GM21528 (cell line): ENCODE data around the gene BANK1.

Experiments
- ATAC-seq: cut with Tn5 transposase; IDR thresholded peaks from one replicate; pipeline ENCODE4 v1.9.1; 2021; ENCODE audit warnings: mild to moderate bottlenecking, moderate library complexity; ENCODE audit not compliant: unreplicated experiment, low FRiP score

The BANK1 gene

DNA sequence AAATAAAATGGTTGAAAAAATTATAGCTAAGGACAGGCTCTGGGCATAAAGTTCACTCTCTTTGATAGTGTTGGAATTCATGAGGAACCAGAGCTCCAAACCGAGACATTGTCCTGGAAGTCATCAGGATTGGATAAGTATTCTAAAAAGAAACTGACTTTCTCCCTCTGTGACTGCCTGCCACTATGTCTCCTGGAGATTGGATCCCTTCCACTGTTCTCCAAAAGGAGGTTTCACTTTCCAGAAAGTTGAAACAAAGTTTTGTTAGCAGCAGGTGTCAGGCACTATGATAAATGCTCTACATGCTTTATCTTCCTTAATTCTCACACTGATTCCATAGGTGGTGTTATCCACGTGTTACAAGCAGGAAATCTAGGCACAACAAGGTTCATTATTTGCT, 16.8 kb downstream of the BANK1 start:
- peak; percentile 40 for ATAC-seq

DNA sequence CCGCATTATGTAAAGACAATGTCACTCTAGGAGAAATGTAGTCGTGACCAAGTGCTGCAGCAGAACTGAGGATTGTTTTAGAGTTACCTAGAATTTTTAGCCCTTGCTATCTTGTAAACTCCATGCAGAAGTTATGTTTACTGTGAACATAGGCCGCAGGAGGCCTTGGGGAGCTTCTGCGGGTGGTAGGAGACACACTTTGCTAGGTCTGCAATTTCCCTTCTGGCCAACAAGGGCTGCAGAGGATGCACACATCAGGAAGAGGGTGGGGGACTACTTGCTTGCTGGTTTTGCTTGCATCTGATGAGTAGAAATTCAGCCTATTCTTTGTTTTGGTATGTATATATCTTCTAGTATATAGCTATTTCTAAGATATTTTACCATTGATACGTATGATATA, 23.1 kb downstream of the BANK1 start:
- peak; percentile 71 for ATAC-seq

GRCh38 chr4:101818362-101818761, 27.8 kb downstream of the BANK1 start:
- ATAC-seq, result no peak

DNA sequence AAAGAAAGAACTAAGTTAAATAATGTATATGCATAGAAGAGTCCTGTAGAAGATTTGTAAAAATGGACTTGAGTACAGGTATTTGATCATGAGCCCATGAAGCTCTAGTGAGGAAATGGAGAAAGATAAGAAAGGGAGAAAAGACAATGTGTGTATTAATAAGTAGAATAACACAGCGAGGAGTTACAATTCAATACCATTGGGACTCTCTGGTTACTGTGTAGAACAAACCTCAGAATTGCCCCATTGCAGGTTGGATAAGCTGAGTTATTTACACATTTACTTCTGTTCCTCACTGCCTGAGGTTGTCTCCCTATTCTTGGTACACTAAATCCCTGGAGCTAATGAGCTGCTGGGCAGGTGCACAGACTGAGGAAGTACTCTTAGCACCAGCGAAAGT, 33.3 kb downstream of the BANK1 start:
- no peak for ATAC-seq

DNA sequence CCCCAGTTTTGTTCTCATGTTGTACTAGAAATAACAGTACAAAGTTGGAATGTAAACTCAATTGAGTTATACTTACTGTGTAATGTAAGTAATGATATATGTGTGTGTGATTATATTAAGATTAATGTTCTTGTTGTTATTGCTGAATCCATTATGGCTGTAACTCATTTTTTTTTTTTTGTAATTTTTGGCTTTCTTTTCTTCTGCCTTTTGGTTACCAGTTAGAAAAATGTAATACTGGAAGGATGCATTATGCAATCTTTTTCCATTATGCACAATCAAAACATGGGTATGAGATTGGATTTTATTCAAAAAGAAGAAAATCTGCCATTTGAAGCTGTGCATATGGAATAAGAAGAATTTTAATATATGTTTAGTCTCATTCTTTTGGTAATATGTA, 34.0 kb downstream of the BANK1 start:
- ATAC-seq, result no peak

GRCh38 chr4:101825953-101826352, 35.4 kb downstream of the BANK1 start:
- ATAC-seq, result no peak

GRCh38 chr4:101831816-101832215, 41.3 kb downstream of the BANK1 start:
- no peak for ATAC-seq

- no peak for ATAC-seq
Observed at GRCh38 chr4:101833480-101833879, 43.0 kb downstream of the BANK1 start.

- ATAC-seq, result no peak
Observed at GRCh38 chr4:101835121-101835904, 44.8 kb downstream of the BANK1 start.

GRCh38 chr4:101843054-101843453, 52.5 kb downstream of the BANK1 start:
- ATAC-seq, result no peak

GRCh38 chr4:101846550-101846949, 56.0 kb downstream of the BANK1 start:
- no peak for ATAC-seq

DNA sequence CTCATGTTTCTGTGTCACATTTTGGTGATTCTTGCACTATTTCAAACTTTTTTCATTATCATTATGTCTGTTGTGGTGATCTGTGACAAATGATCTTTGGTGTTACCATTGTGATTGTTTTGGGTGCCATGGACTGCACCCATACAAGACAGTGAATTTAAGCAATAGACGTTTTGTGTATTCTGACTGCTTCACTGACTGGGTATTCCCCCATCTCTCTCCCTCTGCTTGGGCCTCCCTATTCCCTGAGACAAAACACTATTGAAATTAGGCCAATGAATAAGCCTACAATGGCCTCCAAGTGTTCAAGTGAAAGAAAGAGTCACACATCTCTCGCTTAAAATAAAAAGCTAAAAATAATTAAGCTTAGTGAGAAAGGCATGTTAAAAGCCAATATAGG, 60.2 kb downstream of the BANK1 start:
- ATAC-seq, result no peak

GRCh38 chr4:101851672-101852071, 61.1 kb downstream of the BANK1 start:
- ATAC-seq, result peak; percentile 47

DNA sequence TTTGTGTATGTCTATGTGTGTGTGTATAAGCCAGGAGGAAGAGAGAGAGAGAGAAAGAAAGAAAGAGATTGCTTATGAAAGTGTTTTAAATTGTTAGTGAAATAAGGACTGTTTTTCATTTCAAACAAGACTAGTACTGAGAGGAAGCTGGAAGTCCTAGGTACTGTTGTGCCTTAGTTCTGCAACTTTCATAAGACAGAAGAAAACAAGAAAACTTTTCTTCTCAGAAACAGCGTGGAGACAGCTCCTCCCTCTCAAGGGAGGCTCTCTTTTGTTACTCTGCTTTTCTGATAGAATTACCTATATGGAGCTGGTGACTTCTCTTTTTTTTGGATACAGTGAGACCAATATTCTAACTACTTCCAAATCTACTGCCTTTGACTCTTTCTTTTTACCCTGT, 62.5 kb downstream of the BANK1 start:
- ATAC-seq, result peak; percentile 51

GRCh38 chr4:101853691-101854090, 63.2 kb downstream of the BANK1 start:
- no peak for ATAC-seq

DNA sequence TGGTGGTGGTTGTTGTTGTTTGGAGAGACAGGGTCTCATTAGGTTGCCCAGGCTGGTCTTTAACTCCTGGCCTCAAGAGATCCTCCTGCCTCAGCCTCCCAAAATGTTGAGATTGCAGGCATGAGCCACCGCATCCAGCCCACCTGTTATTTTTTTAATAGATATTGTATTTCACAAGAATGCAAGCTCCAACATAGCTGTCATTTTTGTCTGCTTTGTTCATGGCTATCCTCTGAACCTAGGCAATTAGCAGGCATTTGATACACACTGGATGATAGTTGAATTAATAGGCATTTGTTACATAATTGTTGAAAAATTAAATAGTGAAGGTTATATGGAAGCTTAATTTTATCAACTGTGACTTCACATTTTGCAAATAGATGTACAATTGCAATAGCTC, 64.7 kb downstream of the BANK1 start:
- no peak for ATAC-seq

GRCh38 chr4:101856149-101856548, 65.6 kb downstream of the BANK1 start:
- ATAC-seq, result no peak

- no peak for ATAC-seq
Observed at GRCh38 chr4:101857176-101857575, 66.6 kb downstream of the BANK1 start.

DNA sequence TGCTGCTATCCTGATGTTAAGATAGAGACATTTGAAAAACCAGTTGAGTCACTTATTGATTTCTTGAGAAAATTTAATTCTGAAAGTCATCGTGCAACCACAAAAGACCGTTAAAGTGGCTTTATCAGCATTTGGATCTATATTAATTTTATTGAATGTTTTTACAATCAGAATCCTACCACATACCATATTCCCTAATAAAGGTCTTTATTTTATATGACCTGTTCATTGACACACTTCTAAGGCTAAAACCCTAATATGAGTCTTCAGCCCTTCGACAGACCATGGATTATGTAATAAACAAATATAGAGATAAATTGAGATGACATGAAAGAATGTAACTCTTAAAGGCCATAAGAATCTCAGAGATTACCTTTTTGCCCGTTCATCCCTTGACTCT, 68.1 kb downstream of the BANK1 start:
- ATAC-seq, result no peak

DNA sequence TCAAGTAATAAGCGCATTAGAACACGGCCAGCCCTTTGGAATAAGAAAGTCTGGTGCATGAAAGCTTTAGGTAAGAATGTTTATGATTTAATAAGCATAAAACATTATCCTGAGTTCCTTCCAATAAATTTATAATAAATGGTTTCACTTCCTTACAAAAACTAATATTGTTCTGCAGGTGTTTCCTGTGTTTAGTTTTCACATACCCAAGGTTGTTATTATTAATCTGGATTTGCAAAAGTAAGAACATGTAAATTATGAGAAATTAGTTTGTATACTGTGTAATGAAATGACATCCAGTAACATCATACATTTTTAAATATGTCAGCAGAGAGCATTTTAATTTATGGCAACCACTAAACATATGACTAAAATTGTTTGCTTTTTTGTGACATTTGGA, 72.1 kb downstream of the BANK1 start:
- ATAC-seq, result no peak

- no peak for ATAC-seq
Observed at GRCh38 chr4:101864660-101865059, 74.1 kb downstream of the BANK1 start.

DNA sequence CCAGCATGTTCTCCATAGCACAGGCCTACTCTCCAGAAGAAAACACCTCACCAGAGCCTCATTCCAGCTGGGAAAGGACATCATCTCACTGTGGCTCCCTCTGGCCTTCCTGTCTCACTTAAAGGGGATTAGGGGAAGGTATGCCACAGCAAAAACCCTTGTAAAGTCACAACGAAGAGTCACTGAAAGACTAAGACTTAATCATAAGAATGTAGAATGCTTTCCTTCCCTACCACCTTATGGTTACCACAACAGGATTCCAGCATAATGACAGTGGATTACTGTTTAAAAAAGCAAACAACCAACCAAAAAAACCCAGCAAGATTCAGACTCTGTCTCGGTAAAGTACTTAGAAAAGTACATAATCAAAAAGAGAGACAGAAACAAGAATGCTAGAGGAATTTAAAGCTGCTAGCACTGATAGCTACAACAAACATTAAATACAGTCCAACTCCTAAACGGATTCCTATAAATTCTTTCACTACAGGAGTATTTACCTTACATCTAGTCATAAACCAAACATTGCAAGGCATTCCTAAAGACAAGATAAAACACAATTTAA, 75.1 kb downstream of the BANK1 start:
- ATAC-seq, result no peak
